ENCODE data around the gene NAB1. TPM values are rescaled to one million over a fixed set of nuclear protein-coding genes. Genes with fewer than 3 reads are reported as not detected.
A peak's percentile ranks its signal among the peaks of the same experiment; 100 is the strongest.
"Not testable (repeated sequence)": the region's sequence is repeated elsewhere in the genome, so short reads cannot be mapped to it uniquely, and the experiment has no call there.

Gene NAB1
- total RNA-seq, 1 donor from 2014 or later = 46.4 TPM

DNA sequence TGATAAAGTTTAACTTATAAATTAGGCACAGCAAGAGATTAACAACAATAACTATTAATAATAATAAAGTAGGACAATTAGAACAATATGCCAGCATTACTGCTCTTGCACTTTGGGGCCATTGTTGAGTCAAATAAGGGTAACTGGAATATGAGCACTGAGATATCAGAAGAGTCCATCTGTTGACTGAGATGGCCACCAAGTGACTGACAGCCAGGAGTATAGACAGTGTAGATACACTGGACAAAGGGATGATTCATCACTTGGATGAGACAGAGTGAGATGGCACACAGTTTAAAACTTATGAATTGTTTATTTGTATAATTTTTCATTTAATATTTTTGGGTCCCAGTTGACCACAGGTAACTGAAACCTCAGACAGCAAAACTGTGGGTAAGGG, 20.0 kb downstream of the NAB1 start:
- peak in 1 of 2 donors; percentile 16 for DNase-seq (ENCODE audit: low read depth in 2 of 2)

DNA sequence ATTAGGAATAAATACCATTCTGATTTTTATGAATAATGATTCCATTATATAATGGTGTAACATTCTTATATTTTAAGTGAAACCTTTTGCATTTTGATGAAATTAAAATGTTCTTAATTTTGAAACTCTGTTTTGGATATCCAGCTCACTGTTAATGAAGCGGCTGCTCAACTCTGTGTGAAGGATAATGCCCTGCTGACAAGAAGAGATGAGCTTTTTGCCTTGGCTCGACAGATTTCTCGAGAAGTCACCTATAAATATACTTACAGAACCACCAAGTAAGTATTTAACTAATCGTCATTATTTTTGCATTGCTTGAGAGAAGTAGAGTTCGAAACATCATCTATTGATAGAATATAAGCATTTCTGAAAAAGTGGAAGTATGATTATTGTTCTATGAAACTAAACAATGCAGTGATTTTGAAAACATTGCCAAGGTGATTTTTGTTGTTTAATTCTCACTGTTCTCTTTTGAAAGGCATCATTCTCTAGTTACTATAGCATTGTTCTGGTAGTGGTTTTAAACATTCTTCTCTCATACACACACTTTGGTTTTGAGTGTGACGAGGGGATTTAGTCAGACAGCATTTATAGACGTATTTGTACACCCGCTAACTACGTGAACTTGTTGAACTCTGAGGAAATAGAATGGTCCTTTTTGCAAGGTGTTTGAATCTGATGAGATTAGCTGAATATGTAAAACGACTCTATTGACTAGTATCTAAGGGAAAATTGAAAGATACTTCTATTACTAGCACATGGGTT, 21.5 kb downstream of the NAB1 start:
- no peak for DNase-seq (ENCODE audit: low read depth in 2 of 2)

DNA sequence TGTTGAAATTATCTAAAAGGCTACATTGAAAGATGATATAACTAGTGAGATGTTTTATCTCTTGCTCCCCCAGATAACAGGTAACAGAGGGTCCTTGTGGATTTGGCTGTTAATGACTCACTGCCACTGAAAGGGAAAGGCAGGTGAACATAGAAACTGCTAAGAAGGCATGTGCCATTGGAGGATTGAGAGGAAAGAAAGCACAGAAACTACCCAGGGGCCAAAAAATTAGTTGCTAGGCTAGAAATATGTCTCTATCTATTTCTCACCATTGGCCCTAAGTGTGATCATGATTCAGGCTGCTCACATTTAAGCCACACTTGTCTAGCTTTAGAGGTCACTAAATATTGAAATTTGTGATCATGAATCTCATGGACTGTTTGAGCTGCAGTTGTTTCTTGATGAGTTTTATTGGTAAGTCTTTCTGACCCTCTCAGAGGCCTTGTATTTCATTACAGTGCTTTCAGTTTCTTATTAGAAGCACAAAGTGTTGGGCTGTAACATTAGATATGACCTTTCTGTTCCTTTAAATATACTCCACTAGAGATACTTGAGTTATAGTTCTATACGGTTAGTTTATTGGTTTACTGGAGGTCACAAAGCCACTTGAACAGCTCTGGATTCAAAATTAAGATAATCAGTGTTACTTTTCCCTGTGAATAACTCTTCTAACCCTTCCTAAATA, 26.2 kb downstream of the NAB1 start:
- no peak for DNase-seq (ENCODE audit: low read depth in 2 of 2)

DNA sequence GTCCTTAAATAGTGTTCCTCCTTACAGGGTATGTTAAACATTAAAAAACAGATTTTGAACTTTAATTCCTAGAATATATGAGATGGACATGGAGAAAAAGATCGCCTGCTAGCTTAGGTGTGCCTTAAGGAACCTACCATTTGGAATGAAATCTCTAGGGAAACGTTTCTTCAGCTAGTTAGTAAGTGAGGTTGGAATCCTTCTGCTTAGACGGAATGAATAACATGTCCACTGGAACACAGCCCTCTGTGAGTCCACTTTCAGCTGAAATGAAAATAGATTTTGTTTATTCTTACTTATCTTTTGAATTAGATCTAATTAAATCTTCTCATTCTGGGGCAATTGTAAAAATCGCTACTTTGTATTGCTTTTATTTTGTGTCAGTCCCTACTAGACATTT, 28.4 kb downstream of the NAB1 start:
- DNase-seq (ENCODE audit: low read depth in 2 of 2) = no peak

- peak in 1 of 2 donors; percentile 66 for DNase-seq (ENCODE audit: low read depth in 2 of 2)
Measured at GRCh38 chr2:190678444-190679162, 29.7 kb downstream of the NAB1 start.

GRCh38 chr2:190679391-190679790, 30.5 kb downstream of the NAB1 start:
- DNase-seq (ENCODE audit: low read depth in 2 of 2) = no peak

DNA sequence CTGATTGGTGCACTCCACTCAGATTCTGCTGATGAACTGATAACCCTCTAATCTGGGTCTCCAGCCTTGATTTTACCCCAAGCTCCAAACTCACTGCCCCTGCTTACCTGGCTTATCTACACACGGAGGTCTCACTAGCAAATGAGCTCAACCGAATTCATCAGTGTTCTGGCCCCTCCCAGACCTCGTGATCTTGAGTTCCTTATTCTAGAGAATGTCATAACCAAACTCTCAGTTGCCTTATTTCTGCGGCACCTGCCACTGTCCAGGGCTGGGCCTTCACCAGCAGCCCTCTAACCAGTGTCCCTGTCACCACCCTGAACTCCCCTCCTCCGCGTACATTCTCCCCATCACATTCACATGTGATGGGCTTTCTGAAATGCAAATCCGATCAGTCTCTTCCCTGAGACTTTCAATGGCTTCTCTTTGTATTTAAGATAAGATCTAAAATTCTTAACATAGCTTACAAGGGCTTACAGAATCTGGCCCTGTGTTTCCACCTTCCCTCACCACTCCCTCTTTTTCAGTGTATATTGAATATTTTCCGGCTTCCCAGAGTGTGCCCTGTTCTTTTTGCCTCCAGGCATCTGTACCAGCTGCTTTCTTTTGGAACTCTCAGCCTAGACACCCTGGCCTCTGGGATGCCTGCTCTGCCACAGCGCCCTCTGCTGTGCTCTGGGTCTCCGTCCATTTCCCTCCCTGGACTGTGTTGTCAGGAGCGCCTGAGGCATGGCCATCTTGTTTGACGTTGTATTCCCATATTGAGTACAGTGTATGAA, 31.1 kb downstream of the NAB1 start:
- DNase-seq (ENCODE audit: low read depth in 2 of 2) = peak; percentile 9 to 10

DNA sequence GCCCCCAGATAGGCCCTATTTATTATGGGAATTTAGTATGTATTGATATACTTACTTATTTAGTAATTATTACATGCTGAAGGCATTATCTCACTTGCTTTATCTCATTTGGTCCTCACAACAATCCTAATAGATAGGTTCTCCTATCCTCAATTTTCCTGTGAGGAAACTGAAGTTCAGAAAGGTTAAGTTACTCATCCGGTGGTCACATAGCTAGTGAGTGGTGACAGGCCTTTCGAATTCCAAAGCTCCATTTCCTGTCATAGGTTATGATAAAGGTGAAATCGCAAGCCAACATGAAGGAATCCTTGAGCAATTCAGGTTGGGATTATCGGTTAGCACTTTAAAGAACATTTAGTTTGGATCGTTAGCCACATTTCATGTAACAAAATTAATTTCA, 33.3 kb downstream of the NAB1 start:
- peak; percentile 65 to 77 for DNase-seq (ENCODE audit: low read depth in 2 of 2)

GRCh38 chr2:190683802-190684201, 34.9 kb downstream of the NAB1 start:
- DNase-seq (ENCODE audit: low read depth in 2 of 2) = peak; percentile 81 to 87

- DNase-seq (ENCODE audit: low read depth in 2 of 2) = no peak
Measured at GRCh38 chr2:190684931-190685330, 36.0 kb downstream of the NAB1 start.

GRCh38 chr2:190685333-190685732, 36.5 kb downstream of the NAB1 start:
- DNase-seq (ENCODE audit: low read depth in 2 of 2) = no peak

DNA sequence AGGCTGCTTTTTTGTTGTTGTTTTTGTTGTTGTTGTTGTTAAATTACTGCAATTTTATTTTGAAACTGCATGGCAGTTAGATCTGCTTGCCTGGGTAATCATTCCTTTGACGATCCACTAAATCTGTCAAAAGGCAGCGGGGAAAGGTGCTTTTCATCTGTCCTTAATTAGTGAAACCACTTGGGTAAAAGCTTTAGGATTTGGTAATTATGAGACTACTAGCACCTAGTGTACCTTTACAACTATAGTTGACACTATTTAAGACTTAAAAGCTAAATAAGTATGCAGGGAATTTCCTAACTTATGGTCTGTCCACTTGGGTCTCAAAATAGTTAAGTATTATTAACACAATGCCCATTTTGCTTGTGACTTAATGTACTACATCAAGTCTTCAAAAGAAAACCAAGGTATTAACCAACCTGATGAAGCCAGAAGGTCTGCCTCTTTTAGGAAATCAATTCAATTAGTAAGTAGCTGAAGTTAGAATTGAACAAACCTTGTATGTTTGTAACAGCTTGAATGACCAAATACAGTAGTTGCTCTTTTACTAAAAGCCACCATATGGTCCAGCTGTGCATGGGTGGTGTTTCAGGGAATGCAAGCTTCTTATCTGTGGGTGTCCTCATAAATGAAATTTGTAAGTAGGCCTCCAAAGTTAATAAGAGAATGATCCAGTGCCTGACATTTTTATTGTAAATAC, 44.8 kb downstream of the NAB1 start:
- DNase-seq (ENCODE audit: low read depth in 2 of 2) = no peak

DNA sequence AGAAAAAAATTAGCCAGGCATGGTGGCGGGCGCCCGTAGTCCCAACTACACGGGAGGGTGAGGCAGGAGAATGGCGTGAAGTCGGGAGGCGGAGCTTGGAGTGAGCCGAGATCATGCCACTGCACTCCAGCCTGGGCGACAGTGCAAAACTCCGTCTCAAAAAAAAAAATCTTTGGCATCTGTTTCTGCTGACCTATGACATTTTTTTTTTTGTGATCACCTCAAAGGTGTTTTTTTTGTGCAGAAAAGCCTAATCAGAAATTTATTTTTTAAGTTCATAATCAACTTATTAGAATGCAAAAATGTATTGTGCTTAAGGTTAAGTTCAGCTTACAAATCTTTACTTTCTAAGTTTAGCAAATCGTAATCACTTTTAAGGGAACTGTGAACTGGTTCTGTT, 45.6 kb downstream of the NAB1 start:
- DNase-seq (ENCODE audit: low read depth in 2 of 2) = no peak

DNA sequence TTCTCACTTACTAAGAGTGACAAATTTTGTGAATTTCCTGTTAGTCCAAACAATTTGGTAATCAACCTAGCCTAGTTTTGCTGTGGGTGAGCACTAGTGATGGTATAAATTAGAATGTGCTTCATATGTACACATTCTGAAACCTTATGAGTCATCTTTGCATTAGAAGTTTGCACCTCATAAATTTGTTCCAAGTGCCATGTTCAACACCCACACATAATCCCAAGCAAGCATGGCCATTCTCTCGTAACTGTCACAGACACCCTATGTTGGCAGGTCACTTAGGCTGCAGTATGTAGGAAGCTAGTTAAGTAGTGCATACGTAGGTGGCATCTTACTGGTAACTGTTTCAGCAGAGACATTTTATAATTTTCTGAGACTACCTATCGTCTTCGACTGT, 46.9 kb downstream of the NAB1 start:
- DNase-seq (ENCODE audit: low read depth in 2 of 2) = no peak

- DNase-seq (ENCODE audit: low read depth in 2 of 2) = no peak
Measured at GRCh38 chr2:190696792-190697398, 48.0 kb downstream of the NAB1 start.

- no peak for DNase-seq (ENCODE audit: low read depth in 2 of 2)
Measured at GRCh38 chr2:190697421-190697820, 48.5 kb downstream of the NAB1 start.

GRCh38 chr2:190698895-190699294, 50.0 kb downstream of the NAB1 start:
- DNase-seq (ENCODE audit: low read depth in 2 of 2) = peak; percentile 20 to 31

GRCh38 chr2:190701586-190701985, 52.7 kb downstream of the NAB1 start:
- DNase-seq (ENCODE audit: low read depth in 2 of 2) = no peak

GRCh38 chr2:190705280-190705679, 56.4 kb downstream of the NAB1 start:
- no peak for DNase-seq (ENCODE audit: low read depth in 2 of 2)

- DNase-seq (ENCODE audit: low read depth in 2 of 2) = no peak
Measured at GRCh38 chr2:190707726-190708125, 58.8 kb downstream of the NAB1 start.

DNA sequence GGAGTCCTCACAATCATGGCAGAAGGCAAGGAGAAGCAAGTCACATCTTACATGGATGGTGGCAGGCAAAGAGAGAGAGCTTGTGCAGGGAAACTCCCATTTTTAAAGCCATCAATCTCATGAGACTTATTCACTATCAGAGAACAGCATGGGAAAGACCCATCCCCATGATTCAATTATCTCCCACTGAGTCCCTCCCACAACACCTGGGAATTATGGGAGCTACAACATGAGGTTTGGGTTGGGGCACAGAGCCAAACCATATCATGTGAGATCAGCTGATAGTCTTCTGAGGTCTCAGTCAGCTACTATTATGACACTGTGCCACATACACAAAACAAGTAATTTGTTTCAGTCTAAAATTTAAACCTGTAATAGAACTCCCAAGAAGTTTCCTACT, 59.8 kb downstream of the NAB1 start:
- not testable (repeated sequence) for DNase-seq (ENCODE audit: low read depth in 2 of 2)

Data from lung microvascular endothelial cell (primary cell).